ENCODE data around the gene KCTD10.

The KCTD10 gene

DNA sequence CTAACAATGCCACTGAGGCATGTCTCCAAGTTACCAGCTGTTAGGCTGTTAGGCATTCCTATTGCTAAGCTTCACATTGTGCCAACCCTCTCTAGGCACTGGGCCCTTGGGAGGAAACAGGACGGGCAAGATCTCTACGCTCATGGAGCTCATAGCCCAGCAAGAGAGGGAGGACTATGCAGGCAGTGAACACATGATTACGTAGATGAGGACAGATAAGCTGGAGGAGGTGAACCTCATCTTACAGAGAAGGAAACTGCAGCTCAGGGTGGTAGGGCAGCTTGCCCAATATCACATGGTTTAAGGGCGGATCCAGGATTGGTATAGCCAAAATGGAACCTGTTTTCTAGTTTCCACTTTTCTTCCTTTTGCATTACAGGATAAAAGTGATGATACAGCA, 8.1 kb upstream of the KCTD10 start:
- TF ChIP-seq POLR2AphosphoS5 (IDR thresholded peaks at IDR 0.05; ENCODE audit: low read depth, low read length) (no peak), TAF1 (IDR thresholded peaks at IDR 0.05; ENCODE audit: borderline replicate concordance, insufficient read depth, low read length) (no peak), FOXP2 (optimal IDR thresholded peaks at IDR 0.05; ENCODE audit: borderline replicate concordance, extremely low read depth, extremely low read length, insufficient read depth) (no peak), SIN3A (IDR thresholded peaks at IDR 0.05; ENCODE audit: borderline replicate concordance, insufficient read depth, low read length) (no peak)
- TF ChIP-seq, protein P1, sequence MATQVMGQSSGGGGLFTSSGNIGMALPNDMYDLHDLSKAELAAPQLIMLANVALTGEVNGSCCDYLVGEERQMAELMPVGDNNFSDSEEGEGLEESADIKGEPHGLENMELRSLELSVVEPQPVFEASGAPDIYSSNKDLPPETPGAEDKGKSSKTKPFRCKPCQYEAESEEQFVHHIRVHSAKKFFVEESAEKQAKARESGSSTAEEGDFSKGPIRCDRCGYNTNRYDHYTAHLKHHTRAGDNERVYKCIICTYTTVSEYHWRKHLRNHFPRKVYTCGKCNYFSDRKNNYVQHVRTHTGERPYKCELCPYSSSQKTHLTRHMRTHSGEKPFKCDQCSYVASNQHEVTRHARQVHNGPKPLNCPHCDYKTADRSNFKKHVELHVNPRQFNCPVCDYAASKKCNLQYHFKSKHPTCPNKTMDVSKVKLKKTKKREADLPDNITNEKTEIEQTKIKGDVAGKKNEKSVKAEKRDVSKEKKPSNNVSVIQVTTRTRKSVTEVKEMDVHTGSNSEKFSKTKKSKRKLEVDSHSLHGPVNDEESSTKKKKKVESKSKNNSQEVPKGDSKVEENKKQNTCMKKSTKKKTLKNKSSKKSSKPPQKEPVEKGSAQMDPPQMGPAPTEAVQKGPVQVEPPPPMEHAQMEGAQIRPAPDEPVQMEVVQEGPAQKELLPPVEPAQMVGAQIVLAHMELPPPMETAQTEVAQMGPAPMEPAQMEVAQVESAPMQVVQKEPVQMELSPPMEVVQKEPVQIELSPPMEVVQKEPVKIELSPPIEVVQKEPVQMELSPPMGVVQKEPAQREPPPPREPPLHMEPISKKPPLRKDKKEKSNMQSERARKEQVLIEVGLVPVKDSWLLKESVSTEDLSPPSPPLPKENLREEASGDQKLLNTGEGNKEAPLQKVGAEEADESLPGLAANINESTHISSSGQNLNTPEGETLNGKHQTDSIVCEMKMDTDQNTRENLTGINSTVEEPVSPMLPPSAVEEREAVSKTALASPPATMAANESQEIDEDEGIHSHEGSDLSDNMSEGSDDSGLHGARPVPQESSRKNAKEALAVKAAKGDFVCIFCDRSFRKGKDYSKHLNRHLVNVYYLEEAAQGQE (IDR thresholded peaks at IDR 0.05; ENCODE audit: insufficient read depth in 1 of 2, low read depth in 2 of 2, low read length in 2 of 2): no peak

DNA sequence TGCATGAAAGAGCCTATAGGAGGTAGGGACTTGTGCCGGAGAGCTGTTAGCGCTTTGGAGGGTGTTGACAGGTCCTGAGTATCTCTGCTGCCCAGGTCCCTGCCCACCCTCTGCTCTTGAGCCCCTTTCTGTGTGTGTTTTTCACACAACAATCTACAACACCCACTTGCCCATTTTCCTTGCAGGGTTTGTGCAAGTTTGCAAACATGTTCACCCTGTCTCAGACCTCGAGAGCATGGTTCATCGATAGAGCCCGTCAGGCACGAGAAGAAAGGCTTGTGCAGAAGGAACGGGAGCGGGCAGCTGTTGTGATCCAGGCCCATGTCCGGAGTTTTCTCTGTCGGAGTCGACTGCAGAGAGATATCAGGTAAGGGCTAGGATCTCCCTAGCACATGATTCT, 6.2 kb upstream of the KCTD10 start:
- TF ChIP-seq SIN3A (IDR thresholded peaks at IDR 0.05; ENCODE audit: borderline replicate concordance, insufficient read depth, low read length): no peak
- no peak for TF ChIP-seq TAF1 (IDR thresholded peaks at IDR 0.05; ENCODE audit: borderline replicate concordance, insufficient read depth, low read length)
- TF ChIP-seq POLR2AphosphoS5 (IDR thresholded peaks at IDR 0.05; ENCODE audit: low read depth, low read length): no peak
- TF ChIP-seq, protein P1 (IDR thresholded peaks at IDR 0.05; ENCODE audit: insufficient read depth in 1 of 2, low read depth in 2 of 2, low read length in 2 of 2): no peak
- TF ChIP-seq FOXP2 (optimal IDR thresholded peaks at IDR 0.05; ENCODE audit: borderline replicate concordance, extremely low read depth, extremely low read length, insufficient read depth): no peak

DNA sequence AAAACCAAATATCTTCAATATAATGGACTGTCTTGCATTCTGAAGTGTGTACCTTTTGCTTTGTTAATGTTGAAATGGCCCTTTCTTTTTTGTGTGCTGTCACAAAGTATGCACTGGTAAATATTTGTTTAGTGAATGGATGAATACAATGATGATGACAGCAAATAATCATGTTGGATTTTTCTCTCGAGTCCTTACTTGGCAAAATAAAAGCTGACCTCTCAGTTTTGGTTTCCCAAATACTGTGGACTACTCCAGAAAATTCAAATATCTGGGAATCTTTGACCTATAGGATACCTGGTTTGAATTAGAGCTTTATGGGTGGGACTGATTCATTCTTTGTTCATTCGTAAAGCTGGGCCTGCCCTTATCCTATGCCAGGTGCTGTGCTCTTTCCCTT, 5.8 kb upstream of the KCTD10 start:
- TF ChIP-seq SIN3A (IDR thresholded peaks at IDR 0.05; ENCODE audit: borderline replicate concordance, insufficient read depth, low read length) (no peak), FOXP2 (optimal IDR thresholded peaks at IDR 0.05; ENCODE audit: borderline replicate concordance, extremely low read depth, extremely low read length, insufficient read depth) (no peak), POLR2AphosphoS5 (IDR thresholded peaks at IDR 0.05; ENCODE audit: low read depth, low read length) (no peak), TAF1 (IDR thresholded peaks at IDR 0.05; ENCODE audit: borderline replicate concordance, insufficient read depth, low read length) (no peak)
- TF ChIP-seq, protein P1 (IDR thresholded peaks at IDR 0.05; ENCODE audit: insufficient read depth in 1 of 2, low read depth in 2 of 2, low read length in 2 of 2): no peak

DNA sequence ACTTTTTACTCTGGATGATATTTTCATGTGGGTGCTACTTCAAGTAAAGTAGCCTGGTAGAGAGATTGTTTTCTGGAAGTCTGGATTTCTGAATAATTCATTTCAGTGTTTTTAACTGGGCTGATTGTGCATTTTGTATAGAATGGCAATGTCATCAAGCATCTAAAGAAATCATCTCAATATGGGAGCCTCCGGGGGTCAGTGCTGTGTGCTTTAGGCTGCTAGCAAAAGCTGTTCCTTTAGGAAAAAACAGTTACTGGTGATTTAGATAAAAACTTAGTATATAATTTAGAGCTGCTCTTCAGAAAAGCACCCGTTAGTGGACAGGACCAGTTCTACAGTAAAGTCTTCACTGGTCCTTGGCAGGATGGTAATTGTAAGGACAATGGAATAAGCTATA, 5.4 kb upstream of the KCTD10 start:
- TF ChIP-seq TAF1 (IDR thresholded peaks at IDR 0.05; ENCODE audit: borderline replicate concordance, insufficient read depth, low read length): no peak
- no peak for TF ChIP-seq FOXP2 (optimal IDR thresholded peaks at IDR 0.05; ENCODE audit: borderline replicate concordance, extremely low read depth, extremely low read length, insufficient read depth)
- TF ChIP-seq, protein P1 (IDR thresholded peaks at IDR 0.05; ENCODE audit: insufficient read depth in 1 of 2, low read depth in 2 of 2, low read length in 2 of 2): no peak
- no peak for TF ChIP-seq SIN3A (IDR thresholded peaks at IDR 0.05; ENCODE audit: borderline replicate concordance, insufficient read depth, low read length)
- TF ChIP-seq POLR2AphosphoS5 (IDR thresholded peaks at IDR 0.05; ENCODE audit: low read depth, low read length): no peak

DNA sequence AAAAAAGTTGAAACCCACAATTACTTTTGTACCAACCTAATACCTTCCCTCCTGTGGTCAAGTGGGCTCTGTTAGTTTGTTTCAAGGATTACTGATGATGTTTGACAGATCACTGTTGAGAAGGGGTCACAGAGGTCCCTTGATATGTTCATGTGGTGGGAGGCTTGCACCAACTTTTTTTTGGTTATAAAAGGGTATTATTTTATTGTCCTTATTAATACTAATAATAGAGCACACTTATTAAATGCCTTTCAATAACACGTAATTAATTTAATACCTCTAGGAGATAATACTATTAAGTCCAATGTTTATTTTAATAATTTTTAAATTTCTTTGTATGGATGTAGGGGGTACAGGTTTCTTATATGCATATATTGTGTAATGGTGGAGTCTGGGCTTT, 4.8 kb upstream of the KCTD10 start:
- TF ChIP-seq FOXP2 (optimal IDR thresholded peaks at IDR 0.05; ENCODE audit: borderline replicate concordance, extremely low read depth, extremely low read length, insufficient read depth) (no peak), POLR2AphosphoS5 (IDR thresholded peaks at IDR 0.05; ENCODE audit: low read depth, low read length) (no peak), TAF1 (IDR thresholded peaks at IDR 0.05; ENCODE audit: borderline replicate concordance, insufficient read depth, low read length) (no peak), SIN3A (IDR thresholded peaks at IDR 0.05; ENCODE audit: borderline replicate concordance, insufficient read depth, low read length) (no peak)
- TF ChIP-seq, protein P1 (IDR thresholded peaks at IDR 0.05; ENCODE audit: insufficient read depth in 1 of 2, low read depth in 2 of 2, low read length in 2 of 2): no peak

Data from PFSK-1 (cell line).